Measurements from ENCODE around the gene GMDS. TPM values are rescaled to one million over a fixed set of nuclear protein-coding genes. Genes with fewer than 3 reads are reported as not detected.

Gene GMDS
- total and polyA plus RNA-seq, 7 donors = 2.8 to 6.6 (median 4.7) TPM

- ATAC-seq = no peak
- no peak for DNase-seq
- no peaks in the 10 kb centered on the region for H3K27me3 ChIP-seq (ENCODE audit: insufficient read depth in 3 of 3, low read length in 2 of 3)
- H3K9me3 ChIP-seq = no peaks in the 10 kb centered on the region
- WGBS, 3 donors = 87 to 94% (median 91%) methylated on average over 1 of the region's 1 CpG
- H3K36me3 ChIP-seq (ENCODE audit: insufficient read depth in 1 of 2, low read depth in 1 of 2) = no peaks in the 10 kb centered on the region
- no peaks in the 10 kb centered on the region for H3K4me1 ChIP-seq
- no peak for TF ChIP-seq CTCF (IDR thresholded peaks at IDR 0.05)
- intact Hi-C loops (cut with DNase I) = no loop called here
- H3K4me3 ChIP-seq = no peak overlapping the region
- H3K27ac ChIP-seq = no peak overlapping the region
Observed at GRCh38 chr6:2077826-2078225, 167.6 kb downstream of the GMDS start.

GRCh38 chr6:2073476-2073875 is 171.9 kb downstream of the GMDS start:
- no peaks in the 10 kb centered on the region for H3K36me3 ChIP-seq (ENCODE audit: insufficient read depth in 1 of 2, low read depth in 1 of 2)
- no peaks in the 10 kb centered on the region for H3K27me3 ChIP-seq (ENCODE audit: insufficient read depth in 3 of 3, low read length in 2 of 3)
- H3K4me1 ChIP-seq = no peaks in the 10 kb centered on the region
- no peak overlapping the region for H3K4me3 ChIP-seq
- DNase-seq (no peak), ATAC-seq (no peak)
- TF ChIP-seq CTCF (IDR thresholded peaks at IDR 0.05) = no peak
- H3K27ac ChIP-seq = no peak overlapping the region
- no peaks in the 10 kb centered on the region for H3K9me3 ChIP-seq
- intact Hi-C loops (cut with DNase I) = no loop called here
- whole genome bisulfite sequencing, 3 donors = 81 to 91% (median 83%) methylated on average over 2 of the region's 2 CpGs

- TF ChIP-seq CTCF (IDR thresholded peaks at IDR 0.05) = no peak
- Histone ChIP-seq H3K36me3 (ENCODE audit: insufficient read depth in 1 of 2, low read depth in 1 of 2) (no peaks in the 10 kb centered on the region), H3K4me1 (no peaks in the 10 kb centered on the region), H3K9me3 (no peaks in the 10 kb centered on the region), H3K27me3 (ENCODE audit: insufficient read depth in 3 of 3, low read length in 2 of 3) (no peaks in the 10 kb centered on the region), H3K4me3 (no peak overlapping the region), H3K27ac (no peak overlapping the region)
- DNase-seq (no peak), ATAC-seq (no peak)
- intact Hi-C loops (cut with DNase I) = no loop called here
Observed at GRCh38 chr6:2072453-2072852, 173.0 kb downstream of the GMDS start.

- TF ChIP-seq CTCF (IDR thresholded peaks at IDR 0.05) = no peak
- H3K4me1 ChIP-seq = no peaks in the 10 kb centered on the region
- no peak overlapping the region for H3K4me3 ChIP-seq
- no peak overlapping the region for H3K27ac ChIP-seq
- ATAC-seq (no peak), DNase-seq (no peak)
- H3K36me3 ChIP-seq (ENCODE audit: insufficient read depth in 1 of 2, low read depth in 1 of 2) = no peaks in the 10 kb centered on the region
- no peaks in the 10 kb centered on the region for H3K27me3 ChIP-seq (ENCODE audit: insufficient read depth in 3 of 3, low read length in 2 of 3)
- H3K9me3 ChIP-seq = no peaks in the 10 kb centered on the region
- intact Hi-C loops (cut with DNase I) = no loop called here
- 19 to 23% (median 20%) methylated on average over 3 of the region's 3 CpGs for WGBS, 3 donors
Observed at GRCh38 chr6:2063547-2063946, 181.9 kb downstream of the GMDS start.

- H3K9me3 ChIP-seq = no peaks in the 10 kb centered on the region
- H3K27ac ChIP-seq = no peak overlapping the region
- WGBS, 3 donors = 96 to 99% (median 97%) methylated on average over 3 of the region's 3 CpGs
- ATAC-seq = no peak
- no peak for TF ChIP-seq CTCF (IDR thresholded peaks at IDR 0.05)
- H3K36me3 ChIP-seq (ENCODE audit: insufficient read depth in 1 of 2, low read depth in 1 of 2) = no peaks in the 10 kb centered on the region
- no peak for DNase-seq
- H3K4me3 ChIP-seq = no peak overlapping the region
- H3K4me1 ChIP-seq = no peaks in the 10 kb centered on the region
- H3K27me3 ChIP-seq (ENCODE audit: insufficient read depth in 3 of 3, low read length in 2 of 3) = no peaks in the 10 kb centered on the region
- intact Hi-C loops (cut with DNase I) = no loop called here
Observed at GRCh38 chr6:2061880-2062279, 183.5 kb downstream of the GMDS start.

All from psoas muscle (tissue), 8 donors.